A673 (cell line): ENCODE data around the gene VPS51. TPM values are rescaled to one million over a fixed set of nuclear protein-coding genes. Genes with fewer than 3 reads are reported as not detected.

Experiments
- BruUV-seq: library from RNA; stranded (reverse); fragments of 400-500 nt; replicated peaks from 2 replicates; lab custom pipeline; 2021; lab: Mats Ljungman, UMichigan
- CTCF ChIA-PET: fragments of 300-600 bp; sonication (Branson Sonifier 250); formaldehyde crosslinking; loops from one replicate; lab custom pipeline; 2022; ENCODE audit warnings: antibody characterized with exemption; lab: Charles Lee
- POLR2A ChIA-PET: fragments of 300-600 bp; sonication (Branson Sonifier 250); formaldehyde crosslinking; loops from one replicate; lab custom pipeline; 2022; ENCODE audit warnings: antibody characterized with exemption; ENCODE audit not compliant: low non-redundant PET; lab: Charles Lee
- DNase-seq: peaks from one replicate; pipeline ENCODE4 v3.0.0-alpha.2; 2015; ENCODE audit warnings: low spot score
- H3K27ac ChIP-seq: fragments of 200-600 bp; sonication (generic); 2 replicates; pipeline ENCODE4 v1.5.1; 2016; ENCODE audit warnings: mixed run types, low read depth, mild to moderate bottlenecking, mixed read lengths, antibody characterized with exemption, low read length; ENCODE audit not compliant: poor library complexity, severe bottlenecking
- H3K27me3 ChIP-seq: fragments of 200-600 bp; sonication (generic); replicated peaks from 2 replicates; pipeline ENCODE4 v1.6.1; 2017; ENCODE audit warnings: mixed run types, low read depth, mild to moderate bottlenecking, mixed read lengths, antibody characterized with exemption, low read length; ENCODE audit not compliant: insufficient read depth, poor library complexity
- H3K36me3 ChIP-seq: fragments of 200-600 bp; sonication (generic); 2 replicates; pipeline ENCODE4 v1.6.1; 2016; ENCODE audit warnings: mixed run types, mild to moderate bottlenecking, mixed read lengths, antibody characterized with exemption, low read length; ENCODE audit not compliant: insufficient read depth, poor library complexity, severe bottlenecking
- H3K4me1 ChIP-seq: fragments of 200-600 bp; sonication (generic); 2 replicates; pipeline ENCODE4 v1.6.1; 2017; ENCODE audit warnings: mixed run types, mild to moderate bottlenecking, mixed read lengths, antibody characterized with exemption, low read length; ENCODE audit not compliant: insufficient read depth, poor library complexity, severe bottlenecking
- H3K4me3 ChIP-seq: fragments of 200-600 bp; sonication (generic); 2 replicates; pipeline ENCODE4 v1.5.1; 2016; ENCODE audit warnings: low read depth, mixed run types, mild to moderate bottlenecking, mixed read lengths, low read length; ENCODE audit not compliant: poor library complexity, severe bottlenecking
- H3K9me3 ChIP-seq: fragments of 200-600 bp; sonication (generic); 2 replicates; pipeline ENCODE4 v1.6.1; 2016; ENCODE audit warnings: mixed run types, low read depth, mild to moderate bottlenecking, mixed read lengths, antibody characterized with exemption, low read length; ENCODE audit not compliant: poor library complexity, severe bottlenecking
- CTCF ChIP-seq: fragments of 300-800, 200-600 bp; sonication (generic); conservative IDR thresholded peaks from 2 replicates; pipeline ENCODE4 v1.5.1; 2017; ENCODE audit warnings: low read depth, mild to moderate bottlenecking, antibody characterized with exemption, low read length, moderate library complexity, mixed read lengths
- EZH2 ChIP-seq: fragments of 200-600 bp; sonication (generic); IDR thresholded peaks from 2 replicates; pipeline ENCODE4 v1.6.1; 2017; ENCODE audit warnings: borderline replicate concordance, low read depth, mild to moderate bottlenecking, mixed read lengths, antibody characterized with exemption, low read length; ENCODE audit not compliant: poor library complexity, severe bottlenecking
- intact Hi-C: fragments of 100-400 bp; cut with micrococcal nuclease; formaldehyde crosslinking; loops from one replicate; pipeline ENCODE4 v1.10.0; 2022; ENCODE audit not compliant: unreplicated experiment
- total RNA-seq: library from RNA; stranded (reverse); gene quantifications from 2 replicates; pipeline ENCODE4 v1.2.3, GENCODE V29; 2021

The VPS51 gene
- total RNA-seq, 1 experiment from 2014 or later = 125 TPM

- ChIA-PET CTCF (interaction anchor here (1.3 kb wide), 2 partner anchors 10 to 12 kb away, joined by 7 to 11 read pairs; partner anchors contain the start of genes FAU and MRPL49), POLR2A (no interaction called here)
- Histone ChIP-seq H3K4me1 (peaks cover 17% of the 10 kb centered on the region), H3K27ac (no peak overlapping the region), H3K36me3 (no peaks in the 10 kb centered on the region), H3K4me3 (no peak overlapping the region), H3K9me3 (no peaks in the 10 kb centered on the region), H3K27me3 (no peaks in the 10 kb centered on the region)
- intact Hi-C loops = loop anchor here (2.0 to 10.0 kb wide), 2 partner anchors 325 to 401 kb away; no protein-coding TSS in a partner anchor
- TF ChIP-seq CTCF = no peak
- TF ChIP-seq EZH2 = no peak
- no TSS peak for BruUV-seq
- DNase-seq = no peak
Measured at GRCh38 chr11:65109231-65110198, 13.5 kb downstream of the VPS51 start.

GRCh38 chr11:65110354-65110861 lies 14.4 kb downstream of the VPS51 start:
- no peak overlapping the region for H3K4me3 ChIP-seq
- no TSS peak for BruUV-seq
- H3K4me1 ChIP-seq = peaks cover 17% of the 10 kb centered on the region
- no peaks in the 10 kb centered on the region for H3K9me3 ChIP-seq
- peak overlapping the region; percentile 47 for H3K27ac ChIP-seq
- ChIA-PET CTCF (interaction anchor here (0.5 to 1.3 kb wide), 6 partner anchors 11 to 1260 kb away, joined by 3 to 15 read pairs (median 5); partner anchors contain the start of genes FAU and MRPL49), POLR2A (interaction anchor here (0.6 kb wide), 1 partner anchor 11 kb away, joined by 3 read pairs; no protein-coding TSS in a partner anchor)
- intact Hi-C loops = loop anchor here (2.0 to 10.0 kb wide), 2 partner anchors 326 to 400 kb away; no protein-coding TSS in a partner anchor
- TF ChIP-seq EZH2 (no peak), CTCF (peak; percentile 96)
- H3K27me3 ChIP-seq = no peaks in the 10 kb centered on the region
- H3K36me3 ChIP-seq = no peaks in the 10 kb centered on the region
- DNase-seq = peak; percentile 93

GRCh38 chr11:65111159-65111743 lies 15.2 kb downstream of the VPS51 start:
- Histone ChIP-seq H3K36me3 (peaks cover 5% of the 10 kb centered on the region), H3K9me3 (no peaks in the 10 kb centered on the region), H3K4me1 (peaks cover 22% of the 10 kb centered on the region), H3K27me3 (no peaks in the 10 kb centered on the region), H3K27ac (no peak overlapping the region), H3K4me3 (peak overlapping the region; percentile 80)
- ChIA-PET CTCF (interaction anchor here (0.5 to 1.9 kb wide), 15 partner anchors 10 to 1259 kb away, joined by 3 to 15 read pairs (median 3); partner anchors contain the start of genes FAU and MRPL49), POLR2A (interaction anchor here (0.6 to 0.7 kb wide), 2 partner anchors 11 to 12 kb away, joined by 3 to 4 read pairs; partner anchors contain the start of gene MRPL49)
- no peak for DNase-seq
- intact Hi-C loops = loop anchor here (2.0 to 10.0 kb wide), 2 partner anchors 326 to 400 kb away; no protein-coding TSS in a partner anchor
- BruUV-seq = no TSS peak
- TF ChIP-seq EZH2 (no peak), CTCF (no peak)
